Immature natural killer cell (primary cell): ENCODE measurements around the gene FBXL5. TPM values are rescaled to one million over a fixed set of nuclear protein-coding genes. Genes with fewer than 3 reads are reported as not detected.

ENCODE experiments used
- DNase-seq, 3 donors: peaks; one replicate each; pipeline ENCODE4 v3.0.0; 2022; ENCODE audit warnings: mixed read lengths in 1 of 3
- H3K27ac Mint-ChIP-seq, 6 donors: one replicate each; pipeline ENCODE4 v1.8.0; 2020; ENCODE audit warnings: mixed read lengths in 6 of 6, mild to moderate bottlenecking in 5 of 6, inconsistent platforms in 4 of 6, moderate library complexity in 3 of 6
- H3K27me3 Mint-ChIP-seq, 3 donors: one replicate each; pipeline ENCODE4 v1.8.0; 2020 to 2021; ENCODE audit warnings: low read depth in 3 of 3, mild to moderate bottlenecking in 3 of 3, mixed read lengths in 3 of 3, moderate library complexity in 3 of 3, inconsistent platforms in 1 of 3
- H3K36me3 Mint-ChIP-seq, 3 donors: one replicate each; pipeline ENCODE4 v1.8.0; 2020; ENCODE audit warnings: mixed read lengths in 3 of 3, inconsistent platforms in 2 of 3, mild to moderate bottlenecking in 2 of 3
- H3K4me1 Mint-ChIP-seq, 2 donors: one replicate each; pipeline ENCODE4 v1.8.0; 2020; ENCODE audit warnings: inconsistent platforms in 2 of 2, mild to moderate bottlenecking in 2 of 2, mixed read lengths in 2 of 2, moderate library complexity in 1 of 2
- H3K4me3 Mint-ChIP-seq, 5 donors: one replicate each; pipeline ENCODE4 v1.8.0; 2020; ENCODE audit warnings: mild to moderate bottlenecking in 5 of 5, mixed read lengths in 5 of 5, inconsistent platforms in 3 of 5, moderate library complexity in 3 of 5
- H3K9me3 Mint-ChIP-seq, 6 donors: one replicate each; pipeline ENCODE4 v1.8.0; 2020; ENCODE audit warnings: mild to moderate bottlenecking in 6 of 6, mixed read lengths in 6 of 6, inconsistent platforms in 4 of 6, moderate library complexity in 3 of 6
- polyA plus RNA-seq, 3 donors: library from polyadenylated mRNA; unstranded; fragments of 300-500 nt; fragmentation: Illumina TruSeq; gene quantifications; one replicate each; pipeline ENCODE4 v1.2.3, GENCODE V29; 2021

Gene FBXL5
- polyA plus RNA-seq, 3 donors from 2014 or later, result 116 to 249 (median 125) TPM

GRCh38 chr4:15557786-15558550, 97.2 kb downstream of the FBXL5 start:
- Mint-ChIP-seq H3K4me1 (no peaks in the 10 kb centered on the region), H3K27ac (no peak overlapping the region), H3K36me3 (peaks cover 2 to 22% (median 3%) of the 10 kb centered on the region in 3 donors), H3K9me3 (no peaks in the 10 kb centered on the region), H3K27me3 (peaks cover 0 to 1% (median 0%) of the 10 kb centered on the region in 3 donors), H3K4me3 (no peak overlapping the region)
- no peak for DNase-seq

GRCh38 chr4:15556511-15557092, 98.6 kb downstream of the FBXL5 start:
- Mint-ChIP-seq H3K27ac (no peak overlapping the region), H3K9me3 (no peaks in the 10 kb centered on the region), H3K4me3 (no peak overlapping the region), H3K27me3 (peaks cover 0 to 1% (median 0%) of the 10 kb centered on the region in 3 donors), H3K36me3 (peaks cover 0 to 15% (median 0%) of the 10 kb centered on the region in 3 donors), H3K4me1 (no peaks in the 10 kb centered on the region)
- no peak for DNase-seq

Other genes starting within 250 kb of the FBXL5 start
- not detected for gene C1QTNF7, start 227.3 kb downstream of the FBXL5 start, polyA plus RNA-seq
- gene CC2D2A, start 185.5 kb downstream of the FBXL5 start, polyA plus RNA-seq, result under 1 TPM; 0.29 to 0.75 (median 0.64) TPM
- 10 to 100 TPM; 47.9 to 58.3 (median 50.2) TPM for gene FAM200B, start 26.5 kb upstream of the FBXL5 start, polyA plus RNA-seq
- 1 to 10 TPM in 2 of 3 donors, under 1 TPM in 1; 0.78 to 2.0 (median 1.1) TPM for gene BST1, start 47.7 kb upstream of the FBXL5 start, polyA plus RNA-seq
- 100 to 1,000 TPM in 1 of 3 donors, 10 to 100 TPM in 2; 33.4 to 133 (median 60.9) TPM for gene CD38, start 123.0 kb upstream of the FBXL5 start, polyA plus RNA-seq